ENCODE data around the gene PCLO.
A peak's percentile ranks its signal among the peaks of the same experiment; 100 is the strongest.
"Not testable (repeated sequence)": the region's sequence is repeated elsewhere in the genome, so short reads cannot be mapped to it uniquely, and the experiment has no call there.

PCLO gene

GRCh38 chr7:83141927-83142326, 20.8 kb downstream of the PCLO start:
- DNase-seq = no peak

- no peak for DNase-seq
Measured at GRCh38 chr7:83130623-83131545, 31.8 kb downstream of the PCLO start.

DNA sequence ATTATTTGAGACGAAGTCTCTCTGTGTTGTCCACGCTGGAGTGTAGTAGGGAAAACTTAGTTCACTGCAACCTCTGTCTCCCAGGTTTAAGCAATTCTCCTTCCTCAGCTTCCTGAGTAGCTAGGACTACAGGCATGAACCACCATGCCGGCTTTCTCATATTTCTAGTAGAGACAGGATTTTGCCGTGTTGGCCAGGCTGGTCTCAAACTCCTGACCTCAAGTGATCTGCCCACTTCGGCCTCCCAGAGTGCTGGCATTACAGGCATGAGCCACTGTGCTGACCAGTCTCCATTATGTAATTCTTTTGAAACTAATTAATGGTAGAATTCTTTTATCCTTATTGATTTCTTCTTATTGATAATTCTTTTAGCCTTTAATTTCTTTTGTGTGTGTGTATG, 32.5 kb downstream of the PCLO start:
- DNase-seq = no peak

DNA sequence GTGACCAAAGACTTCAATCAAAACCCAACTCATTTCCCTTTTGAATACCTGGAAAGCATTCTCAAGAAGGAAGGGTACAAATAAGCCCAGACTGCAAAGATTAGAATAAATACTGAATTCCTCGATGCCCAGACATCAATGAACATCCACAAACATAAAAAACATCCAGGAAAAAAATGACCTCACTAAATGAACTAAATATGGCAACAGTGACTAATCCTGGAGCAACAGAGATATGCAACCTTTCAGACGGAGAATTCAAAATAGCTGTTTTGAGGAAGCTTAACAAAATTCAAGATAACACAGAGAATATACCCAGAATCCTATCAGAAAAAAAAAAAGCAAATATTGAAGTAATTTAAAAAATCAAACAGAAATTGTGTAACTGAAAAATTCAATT, 43.2 kb downstream of the PCLO start:
- no peak for DNase-seq

DNA sequence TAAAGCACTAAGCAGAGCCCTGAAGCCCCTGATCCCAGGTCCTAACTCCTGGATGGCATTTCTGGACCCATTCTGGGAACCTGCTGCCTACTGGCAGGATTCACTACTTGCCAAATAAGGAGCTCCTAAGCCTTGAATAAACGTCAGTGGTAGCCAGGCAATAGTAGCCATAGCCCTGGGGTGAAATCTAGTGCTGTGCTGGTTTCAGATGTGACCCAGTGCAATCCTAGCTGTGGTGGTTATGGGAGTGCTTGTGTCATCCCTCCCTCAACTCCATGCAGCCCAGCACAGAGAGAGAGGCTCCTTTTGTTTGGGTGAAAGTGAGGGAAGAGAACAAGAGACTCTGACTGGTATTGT, 43.7 kb downstream of the PCLO start:
- DNase-seq = no peak

DNA sequence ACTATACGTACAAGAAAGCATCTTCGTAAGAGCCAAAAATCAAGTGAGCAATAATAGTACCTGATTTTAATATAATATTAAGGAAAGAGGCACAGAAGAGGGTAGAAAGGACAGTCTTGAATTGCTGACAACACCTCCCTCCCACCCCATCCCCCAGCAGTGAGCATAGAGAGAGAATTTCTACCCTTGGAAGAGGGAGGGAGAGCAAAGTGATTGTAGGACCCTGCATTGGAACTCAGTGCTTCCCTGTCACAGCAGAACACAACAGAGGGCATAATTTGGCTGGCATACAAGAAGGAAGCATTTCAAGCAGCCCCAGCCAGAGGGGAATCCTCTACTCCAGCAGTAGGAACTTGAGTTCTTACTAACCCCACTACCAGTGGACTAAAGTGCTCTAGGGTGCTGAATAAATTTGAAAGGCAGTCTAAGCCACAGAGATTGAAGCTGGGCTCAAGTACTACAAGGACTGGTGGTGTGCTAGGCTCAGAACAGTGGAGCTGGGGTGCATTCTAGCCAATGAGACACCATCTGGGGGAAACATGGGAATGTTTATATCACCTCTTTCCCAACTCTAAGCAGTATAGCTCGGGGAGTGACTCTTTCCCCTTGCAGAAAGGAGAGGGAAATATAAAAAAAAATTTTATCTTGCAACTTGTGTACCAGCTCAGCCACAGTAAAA, 44.2 kb downstream of the PCLO start:
- no peak for DNase-seq

DNA sequence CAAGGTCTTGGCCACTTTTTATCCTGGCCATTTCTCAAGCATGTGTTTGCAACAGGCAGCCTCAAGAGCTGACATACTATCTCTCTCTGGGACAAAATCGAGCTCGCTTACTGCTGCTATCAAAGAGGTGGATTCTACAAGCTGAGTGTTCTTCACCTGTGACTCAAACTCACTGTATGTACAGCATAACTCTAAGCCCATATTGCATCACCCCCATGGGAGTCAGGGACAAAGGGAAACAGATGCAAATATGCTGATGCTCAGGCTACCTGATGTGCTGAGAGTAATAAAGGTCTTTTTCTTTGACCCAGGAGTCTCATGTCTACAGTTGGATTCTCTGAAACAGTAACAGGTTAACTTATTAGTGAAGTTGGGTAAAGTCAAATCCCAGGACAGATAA, 45.2 kb downstream of the PCLO start:
- DNase-seq = no peak

DNA sequence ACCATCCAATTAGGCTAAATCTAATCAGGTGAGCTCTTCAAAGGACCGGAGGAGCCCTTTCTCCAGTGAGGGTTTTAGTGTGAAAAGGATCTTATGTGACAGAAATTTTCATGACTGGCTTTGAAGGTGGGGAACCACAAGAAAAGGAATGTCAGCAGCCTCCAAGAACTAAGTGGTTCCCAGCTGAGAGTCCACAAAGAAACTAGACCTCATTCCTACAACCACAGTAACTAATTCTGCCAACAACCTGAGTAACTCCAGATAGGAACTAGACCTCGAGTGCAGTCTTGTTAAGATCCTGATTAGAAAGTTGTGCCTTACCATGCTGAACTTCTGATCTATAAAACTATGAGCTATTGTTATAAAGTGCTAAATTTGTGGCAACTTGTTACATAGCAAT, 51.3 kb downstream of the PCLO start:
- no peak for DNase-seq

DNA sequence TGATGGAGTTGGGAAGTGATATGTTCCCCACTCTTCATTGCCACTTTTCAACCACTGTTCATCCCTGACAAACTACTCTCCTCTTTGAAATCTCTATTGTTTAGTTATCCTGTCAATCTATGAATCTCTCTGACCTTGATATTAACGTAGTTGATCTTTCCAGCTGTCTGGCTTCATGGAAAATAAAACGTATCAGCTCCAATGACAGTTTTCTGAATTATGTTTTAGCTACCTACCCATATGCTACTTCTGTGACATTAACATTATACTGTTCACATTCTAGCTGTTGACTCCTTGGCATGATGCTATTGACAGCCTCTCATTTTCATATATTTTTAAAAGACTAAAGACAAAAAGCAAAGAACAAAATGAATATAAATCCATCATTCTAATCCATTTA, 53.3 kb downstream of the PCLO start:
- DNase-seq = peak in 1 of 2 experiments; percentile 12

DNA sequence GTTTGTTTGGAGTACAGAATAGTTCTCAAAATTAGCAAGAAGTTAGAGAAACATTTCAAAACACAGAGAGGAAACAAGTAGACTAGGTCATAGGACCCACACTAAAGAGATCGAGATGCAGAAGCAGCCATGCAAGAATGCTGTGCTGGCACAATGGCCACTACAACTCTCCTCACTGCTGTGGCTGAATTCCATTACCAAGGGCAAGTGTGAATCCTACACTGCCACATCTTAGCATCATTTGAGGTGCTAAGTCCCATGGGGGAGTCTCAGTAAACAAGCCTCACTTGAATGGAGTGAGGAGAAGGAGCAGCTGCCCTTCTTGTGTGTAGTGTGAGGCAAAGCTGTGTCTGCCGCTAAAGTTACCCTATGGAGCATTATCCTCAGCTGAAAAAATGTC, 56.7 kb downstream of the PCLO start:
- peak; percentile 31 to 79 for DNase-seq

DNA sequence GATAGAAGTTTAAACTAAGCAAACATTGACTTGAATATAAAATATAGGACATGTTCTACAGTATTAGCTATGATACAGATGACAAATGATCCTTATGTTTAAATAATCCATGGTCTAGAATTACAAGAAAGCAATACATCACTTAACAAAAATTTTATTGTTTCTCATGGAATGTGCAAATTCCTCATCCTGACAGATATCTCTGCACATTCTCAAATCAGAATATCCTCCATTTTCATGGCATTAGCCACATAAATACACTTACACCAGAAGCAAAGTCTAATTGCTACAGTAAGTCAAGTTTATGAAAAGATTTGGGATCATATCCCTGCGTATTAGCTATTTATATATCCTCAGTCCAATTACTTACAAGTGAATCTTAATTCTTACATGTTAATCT, 57.6 kb downstream of the PCLO start:
- DNase-seq = no peak

- no peak for DNase-seq
Measured at GRCh38 chr7:83101530-83101929, 61.2 kb downstream of the PCLO start.

GRCh38 chr7:83096065-83096580, 66.6 kb downstream of the PCLO start:
- DNase-seq = no peak

DNA sequence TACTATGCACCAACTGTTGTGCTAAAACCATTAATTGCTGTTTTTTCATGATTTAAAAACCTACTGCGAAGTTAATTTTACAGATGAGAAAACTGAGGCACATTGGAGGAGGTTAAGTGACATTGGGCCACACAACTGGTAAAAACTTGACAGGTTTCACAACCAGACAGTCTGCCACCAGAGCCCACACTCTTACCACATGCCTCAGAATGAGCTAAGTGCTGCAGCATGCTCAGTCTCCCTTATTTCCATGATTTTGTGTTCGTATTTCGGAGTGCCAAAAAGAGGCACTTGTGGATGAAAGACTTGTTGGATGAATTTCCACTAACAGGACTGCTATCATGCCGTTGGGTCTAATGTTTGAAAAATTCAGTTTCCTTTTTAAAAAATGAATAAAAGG, 77.4 kb downstream of the PCLO start:
- DNase-seq = no peak

GRCh38 chr7:83079879-83080278, 82.8 kb downstream of the PCLO start:
- not testable (repeated sequence) for DNase-seq

- DNase-seq = no peak
Measured at GRCh38 chr7:83077328-83077727, 85.4 kb downstream of the PCLO start.

- DNase-seq = peak in 1 of 2 experiments; percentile 17
Measured at GRCh38 chr7:83072576-83073517, 89.8 kb downstream of the PCLO start.

- DNase-seq = no peak
Measured at GRCh38 chr7:83065714-83066113, 97.0 kb downstream of the PCLO start.

DNA sequence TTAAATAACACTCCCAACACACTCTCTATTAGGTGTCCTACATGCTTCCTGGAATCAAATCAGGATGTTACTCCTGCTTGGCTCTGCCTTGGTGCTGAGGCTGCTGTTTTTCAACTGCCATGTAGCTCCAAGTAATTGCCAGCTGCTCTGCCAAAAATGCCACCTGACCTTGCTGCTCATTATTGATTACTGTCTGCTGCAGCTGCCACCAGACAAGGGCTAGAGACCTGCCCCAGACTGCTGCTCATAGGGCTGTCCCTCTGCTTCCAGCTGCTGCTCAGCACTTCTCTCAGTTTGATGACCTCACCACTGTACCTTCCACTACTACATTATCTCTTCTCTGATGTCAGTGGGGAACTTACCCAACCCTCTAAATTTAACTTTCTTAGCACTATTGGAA, 102.5 kb downstream of the PCLO start:
- DNase-seq = peak; percentile 15 to 62

DNA sequence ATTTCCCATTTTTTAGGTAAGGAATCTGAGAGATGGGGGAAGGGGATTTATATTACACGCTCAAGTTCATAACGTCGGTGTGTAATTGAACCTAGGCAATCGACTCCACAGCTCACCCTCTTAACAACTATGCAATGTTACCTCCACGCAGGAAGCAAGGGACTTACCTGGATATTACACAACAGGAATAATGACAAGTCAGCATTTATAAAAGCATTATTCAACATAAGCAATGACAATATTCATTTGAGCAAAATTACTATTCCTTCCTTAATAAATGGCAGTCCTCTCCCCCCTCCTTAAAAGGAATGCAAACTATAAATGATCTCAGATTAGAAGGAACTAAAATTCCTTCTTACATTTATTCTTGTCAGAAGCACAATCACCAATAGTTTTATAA, 104.0 kb downstream of the PCLO start:
- no peak for DNase-seq

- DNase-seq = no peak
Measured at GRCh38 chr7:83055197-83055596, 107.5 kb downstream of the PCLO start.

- no peak for DNase-seq
Measured at GRCh38 chr7:83054472-83054871, 108.2 kb downstream of the PCLO start.

GRCh38 chr7:83053965-83054364, 108.7 kb downstream of the PCLO start:
- no peak for DNase-seq

All from NCI-H524 (cell line).